GM19328 (cell line): ENCODE results near the gene SMC1B.
"Not testable (repeated sequence)": the region's sequence is repeated elsewhere in the genome, so short reads cannot be mapped to it uniquely, and the experiment has no call there.

Source experiments
- ATAC-seq: cut with Tn5 transposase; IDR thresholded peaks from one replicate; pipeline ENCODE4 v1.9.1; 2021; ENCODE audit warnings: mild to moderate bottlenecking, moderate library complexity; ENCODE audit not compliant: unreplicated experiment

Gene SMC1B

GRCh38 chr22:45351956-45352355 lies 61.4 kb downstream of the SMC1B start:
- no peak for ATAC-seq

- no peak for ATAC-seq
These were observed 63.5 kb downstream of the SMC1B start for GRCh38 chr22:45349916-45350315.

- ATAC-seq: no peak
These were observed 69.1 kb downstream of the SMC1B start for GRCh38 chr22:45344334-45344733.

GRCh38 chr22:45343143-45343542 lies 70.3 kb downstream of the SMC1B start:
- ATAC-seq: no peak

GRCh38 chr22:45341498-45341897 lies 71.9 kb downstream of the SMC1B start:
- no peak for ATAC-seq

GRCh38 chr22:45340323-45340722 lies 73.1 kb downstream of the SMC1B start:
- no peak for ATAC-seq

- no peak for ATAC-seq
These were observed 74.6 kb downstream of the SMC1B start for GRCh38 chr22:45338795-45339194.

GRCh38 chr22:45337536-45337935 lies 75.9 kb downstream of the SMC1B start:
- ATAC-seq: no peak

- no peak for ATAC-seq
These were observed 76.4 kb downstream of the SMC1B start for GRCh38 chr22:45336971-45337431.

GRCh38 chr22:45335854-45336522 lies 77.4 kb downstream of the SMC1B start:
- no peak for ATAC-seq

- ATAC-seq: no peak
These were observed 78.2 kb downstream of the SMC1B start for GRCh38 chr22:45335021-45335818.

GRCh38 chr22:45334528-45334927 lies 78.9 kb downstream of the SMC1B start:
- no peak for ATAC-seq

GRCh38 chr22:45334068-45334467 lies 79.3 kb downstream of the SMC1B start:
- ATAC-seq: no peak

- ATAC-seq: no peak
These were observed 81.4 kb downstream of the SMC1B start for GRCh38 chr22:45332001-45332400.

GRCh38 chr22:45331486-45331885 lies 81.9 kb downstream of the SMC1B start:
- ATAC-seq: no peak

GRCh38 chr22:45330548-45330947 lies 82.9 kb downstream of the SMC1B start:
- ATAC-seq: no peak

GRCh38 chr22:45329530-45329936 lies 83.9 kb downstream of the SMC1B start:
- ATAC-seq: no peak

GRCh38 chr22:45328822-45329529 lies 84.4 kb downstream of the SMC1B start:
- no peak for ATAC-seq

- ATAC-seq: not testable (repeated sequence)
These were observed 85.1 kb downstream of the SMC1B start for GRCh38 chr22:45328261-45328660.

- ATAC-seq: no peak
These were observed 89.1 kb downstream of the SMC1B start for GRCh38 chr22:45324311-45324711.

GRCh38 chr22:45323695-45324094 lies 89.7 kb downstream of the SMC1B start:
- ATAC-seq: no peak
